H9 (cell line): ENCODE results near the gene KCNMA1. TPM values are rescaled to one million over a fixed set of nuclear protein-coding genes. Genes with fewer than 3 reads are reported as not detected.

Experiments
- DNase-seq: peaks from one replicate; pipeline ENCODE4 v3.0.0-alpha.2; 2017
- H2AFZ ChIP-seq: one replicate; pipeline ENCODE4 v1.6.1; 2013; ENCODE audit warnings: mild to moderate bottlenecking, low read length, control low read depth, moderate library complexity
- H2AK5ac ChIP-seq: 2 replicates; pipeline ENCODE4 v1.6.1; 2013; ENCODE audit warnings: low read length, control low read depth, mixed read lengths; ENCODE audit not compliant: insufficient read length
- H2BK120ac ChIP-seq: one replicate; pipeline ENCODE4 v1.6.1; 2013; ENCODE audit warnings: low read depth, mild to moderate bottlenecking, low read length, control low read depth, inconsistent platforms; ENCODE audit not compliant: poor library complexity, severe bottlenecking
- H2BK12ac ChIP-seq: 2 replicates; pipeline ENCODE4 v1.6.1; 2013; ENCODE audit warnings: low read length, control low read depth, mixed read lengths, low read depth; ENCODE audit not compliant: insufficient read length
- H2BK15ac ChIP-seq: 2 replicates; pipeline ENCODE4 v1.6.1; 2013; ENCODE audit warnings: low read depth, low read length, control low read depth
- H2BK20ac ChIP-seq: one replicate; pipeline ENCODE4 v1.6.1; 2013; ENCODE audit warnings: low read depth, mild to moderate bottlenecking, low read length, control low read depth, inconsistent platforms; ENCODE audit not compliant: poor library complexity, severe bottlenecking
- H2BK5ac ChIP-seq: 2 replicates; pipeline ENCODE4 v1.6.1; 2013; ENCODE audit warnings: low read length, control low read depth, mixed read lengths; ENCODE audit not compliant: insufficient read length
- H3K14ac ChIP-seq: 2 replicates; pipeline ENCODE4 v1.6.1; 2013; ENCODE audit warnings: low read length, control low read depth; ENCODE audit not compliant: insufficient read depth
- H3K18ac ChIP-seq: 2 replicates; pipeline ENCODE4 v1.6.1; 2013; ENCODE audit warnings: low read depth, mild to moderate bottlenecking, mixed read lengths, low read length, control low read depth; ENCODE audit not compliant: insufficient read length
- H3K23ac ChIP-seq: 2 replicates; pipeline ENCODE4 v1.6.1; 2013; ENCODE audit warnings: low read length, control low read depth, mixed read lengths, low read depth; ENCODE audit not compliant: insufficient read length
- H3K23me2 ChIP-seq: 2 replicates; pipeline ENCODE4 v1.6.1; 2013; ENCODE audit warnings: low read depth, mild to moderate bottlenecking, mixed read lengths, low read length, control low read depth; ENCODE audit not compliant: insufficient read length, poor library complexity, severe bottlenecking
- H3K27ac ChIP-seq: 2 replicates; pipeline ENCODE4 v1.5.1; 2013; ENCODE audit warnings: low read length, control low read depth, mixed read lengths, low read depth; ENCODE audit not compliant: insufficient read length
- H3K27me3 ChIP-seq: 2 replicates; pipeline ENCODE4 v1.6.1; 2013; ENCODE audit warnings: low read length, control low read depth, inconsistent platforms; ENCODE audit not compliant: insufficient read depth
- H3K4ac ChIP-seq: 2 replicates; pipeline ENCODE4 v1.6.1; 2013; ENCODE audit warnings: low read depth, mild to moderate bottlenecking, control low read depth, inconsistent platforms, low read length, moderate library complexity
- H3K4me1 ChIP-seq: 2 replicates; pipeline ENCODE4 v1.6.1; 2013; ENCODE audit warnings: low read length, control low read depth, inconsistent platforms; ENCODE audit not compliant: insufficient read depth
- H3K4me2 ChIP-seq: 2 replicates; pipeline ENCODE4 v1.6.1; 2013; ENCODE audit warnings: low read length, control low read depth, mixed read lengths; ENCODE audit not compliant: insufficient read length, insufficient read depth
- H3K56ac ChIP-seq: 2 replicates; pipeline ENCODE4 v1.6.1; 2013; ENCODE audit warnings: low read depth, mild to moderate bottlenecking, mixed read lengths, low read length, control low read depth; ENCODE audit not compliant: insufficient read length
- H3K79me1 ChIP-seq: 2 replicates; pipeline ENCODE4 v1.6.1; 2013; ENCODE audit warnings: low read depth, mild to moderate bottlenecking, moderate library complexity, low read length, control low read depth, inconsistent platforms; ENCODE audit not compliant: insufficient read depth, poor library complexity, severe bottlenecking
- H3K79me2 ChIP-seq: 2 replicates; pipeline ENCODE4 v1.6.1; 2013; ENCODE audit warnings: low read length, control low read depth, inconsistent platforms; ENCODE audit not compliant: insufficient read depth
- H3K9ac ChIP-seq: 2 replicates; pipeline ENCODE4 v1.6.1; 2013; ENCODE audit warnings: low read length, control low read depth, mixed read lengths; ENCODE audit not compliant: insufficient read length; ENCODE audit errors: extremely low read depth
- H3K9me3 ChIP-seq: one replicate; pipeline ENCODE4 v1.6.1; 2013; ENCODE audit warnings: low read depth, low read length, inconsistent platforms; ENCODE audit not compliant: control insufficient read depth
- H3T11ph ChIP-seq: one replicate; pipeline ENCODE4 v1.6.1; 2013; ENCODE audit warnings: mild to moderate bottlenecking, low read length, control low read depth, inconsistent platforms
- H4K20me1 ChIP-seq: one replicate; pipeline ENCODE4 v1.6.1; 2013; ENCODE audit not compliant: control insufficient read depth, insufficient read length, insufficient read depth
- H4K5ac ChIP-seq: 2 replicates; pipeline ENCODE4 v1.6.1; 2013; ENCODE audit warnings: low read depth, mild to moderate bottlenecking, mixed read lengths, low read length, control low read depth; ENCODE audit not compliant: insufficient read length
- H4K8ac ChIP-seq: replicated peaks from 2 replicates; pipeline ENCODE4 v1.6.1; 2013; ENCODE audit warnings: low read length, control low read depth, mixed read lengths, low read depth; ENCODE audit not compliant: insufficient read length
- H4K91ac ChIP-seq: 2 replicates; pipeline ENCODE4 v1.6.1; 2013; ENCODE audit warnings: low read depth, mild to moderate bottlenecking, moderate library complexity, mixed read lengths, low read length, control low read depth; ENCODE audit not compliant: insufficient read length
- H3K27ac Mint-ChIP-seq, 3 experiments: 2 replicates in 2 of 3; 3 replicates in 1 of 3; pipeline ENCODE4 v1.8.0; 2020 to 2021; ENCODE audit warnings: mixed read lengths in 3 of 3, mild to moderate bottlenecking in 1 of 3, moderate library complexity in 1 of 3
- H3K27me3 Mint-ChIP-seq: 2 replicates; pipeline ENCODE4 v1.8.0; 2021; ENCODE audit warnings: low read depth, mild to moderate bottlenecking, moderate library complexity, mixed read lengths
- H3K36me3 Mint-ChIP-seq, 3 experiments: 2 replicates in 2 of 3; 3 replicates in 1 of 3; pipeline ENCODE4 v1.8.0; 2020 to 2021; ENCODE audit warnings: low read depth in 3 of 3, mixed read lengths in 3 of 3; ENCODE audit not compliant: insufficient read depth in 1 of 3
- H3K4me1 Mint-ChIP-seq, 2 experiments: 2 replicates each; pipeline ENCODE4 v1.8.0; 2020; ENCODE audit warnings: mixed read lengths in 2 of 2
- H3K4me3 Mint-ChIP-seq, 2 experiments: 2 replicates in 1 of 2; 3 replicates in 1 of 2; pipeline ENCODE4 v1.8.0; 2020 to 2021; ENCODE audit warnings: mild to moderate bottlenecking in 2 of 2, mixed read lengths in 2 of 2, moderate library complexity in 1 of 2
- H3K9me3 Mint-ChIP-seq, 2 experiments: 2 replicates in 1 of 2; 3 replicates in 1 of 2; pipeline ENCODE4 v1.8.0; 2020; ENCODE audit warnings: mild to moderate bottlenecking in 2 of 2, mixed read lengths in 2 of 2, moderate library complexity in 1 of 2
- WGBS: extraction: QIAGEN DNeasy Blood & Tissue Kit; methylation state at CpG from one replicate; pipeline ENCODE4 v1.1.7; 2013; ENCODE audit warnings: missing lambda C conversion rate, low lambda C conversion rate, mixed read lengths; ENCODE audit not compliant: insufficient read length; ENCODE audit errors: extremely low coverage; 5-methylcytosine and 5-hydroxymethylcytosine counted together
- total RNA-seq: library from RNA; stranded (reverse); gene quantifications from 2 replicates; pipeline ENCODE4 v1.2.1, GENCODE V29; 2021
- TF ChIP-seq, protein P1 (sequence below): fragments of 200-600 bp; sonication (generic); conservative IDR thresholded peaks from 3 replicates; pipeline ENCODE4 v1.8.0; 2021; ENCODE audit warnings: antibody characterized with exemption, mild to moderate bottlenecking

Gene KCNMA1
- total RNA-seq, 1 experiment from 2014 or later: 2.0 TPM

DNA sequence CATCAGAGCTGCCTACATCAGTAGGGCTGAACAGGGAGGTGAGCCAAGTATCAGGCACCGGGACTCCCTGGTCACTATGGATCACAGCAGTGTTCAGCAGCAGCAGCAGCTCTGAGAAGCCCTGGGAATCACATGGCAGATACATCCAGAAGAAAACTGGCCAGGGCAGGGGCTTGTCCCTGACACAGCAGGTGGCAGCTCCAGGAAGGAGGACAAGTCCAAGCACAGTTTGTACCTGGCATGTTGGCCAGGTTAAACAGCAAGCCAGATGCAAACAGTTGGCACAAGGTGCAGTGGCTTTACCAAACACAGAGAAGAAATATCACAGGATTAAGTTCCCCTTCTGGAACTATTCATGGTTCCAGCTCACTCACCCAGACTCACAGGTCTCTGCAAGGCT is 139.4 kb downstream of the KCNMA1 start:
- no peak overlapping the region for H2AK5ac ChIP-seq
- no peak overlapping the region for H2BK12ac ChIP-seq
- TF ChIP-seq, protein P1, sequence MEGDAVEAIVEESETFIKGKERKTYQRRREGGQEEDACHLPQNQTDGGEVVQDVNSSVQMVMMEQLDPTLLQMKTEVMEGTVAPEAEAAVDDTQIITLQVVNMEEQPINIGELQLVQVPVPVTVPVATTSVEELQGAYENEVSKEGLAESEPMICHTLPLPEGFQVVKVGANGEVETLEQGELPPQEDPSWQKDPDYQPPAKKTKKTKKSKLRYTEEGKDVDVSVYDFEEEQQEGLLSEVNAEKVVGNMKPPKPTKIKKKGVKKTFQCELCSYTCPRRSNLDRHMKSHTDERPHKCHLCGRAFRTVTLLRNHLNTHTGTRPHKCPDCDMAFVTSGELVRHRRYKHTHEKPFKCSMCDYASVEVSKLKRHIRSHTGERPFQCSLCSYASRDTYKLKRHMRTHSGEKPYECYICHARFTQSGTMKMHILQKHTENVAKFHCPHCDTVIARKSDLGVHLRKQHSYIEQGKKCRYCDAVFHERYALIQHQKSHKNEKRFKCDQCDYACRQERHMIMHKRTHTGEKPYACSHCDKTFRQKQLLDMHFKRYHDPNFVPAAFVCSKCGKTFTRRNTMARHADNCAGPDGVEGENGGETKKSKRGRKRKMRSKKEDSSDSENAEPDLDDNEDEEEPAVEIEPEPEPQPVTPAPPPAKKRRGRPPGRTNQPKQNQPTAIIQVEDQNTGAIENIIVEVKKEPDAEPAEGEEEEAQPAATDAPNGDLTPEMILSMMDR: no peak
- H4K8ac ChIP-seq: no peak overlapping the region
- H3K23me2 ChIP-seq: no peaks in the 10 kb centered on the region
- WGBS: no CpG with 5 or more reads among the region's 1 CpG
- no peak overlapping the region for H2BK15ac ChIP-seq
- no peaks in the 10 kb centered on the region for H3K79me2 ChIP-seq
- Mint-ChIP-seq H3K4me1 (peaks cover 11 to 22% of the 10 kb centered on the region in 2 experiments), H3K36me3 (no peaks in the 10 kb centered on the region), H3K27me3 (no peaks in the 10 kb centered on the region; the same call in none of the 2 replicates), H3K4me3 (no peak overlapping the region), H3K9me3 (no peaks in the 10 kb centered on the region), H3K27ac (no peak overlapping the region)
- no peak overlapping the region for H2BK5ac ChIP-seq
- H4K20me1 ChIP-seq: no peaks in the 10 kb centered on the region
- H3T11ph ChIP-seq: no peak overlapping the region
- no peak overlapping the region for H4K91ac ChIP-seq
- H3K27ac ChIP-seq: no peak overlapping the region
- H2BK120ac ChIP-seq: no peak overlapping the region
- no peak overlapping the region for H4K5ac ChIP-seq
- H3K4ac ChIP-seq: no peak overlapping the region
- H2AFZ ChIP-seq: no peak overlapping the region
- no peaks in the 10 kb centered on the region for H3K79me1 ChIP-seq
- no peak overlapping the region for H3K14ac ChIP-seq
- no peaks in the 10 kb centered on the region for H3K4me1 ChIP-seq
- no peak overlapping the region for H3K18ac ChIP-seq
- no peak overlapping the region for H3K56ac ChIP-seq
- no peaks in the 10 kb centered on the region for H3K9me3 ChIP-seq
- H3K27me3 ChIP-seq: no peaks in the 10 kb centered on the region
- no peak overlapping the region for H3K4me2 ChIP-seq
- H3K23ac ChIP-seq: no peak overlapping the region
- no peak overlapping the region for H3K9ac ChIP-seq
- H2BK20ac ChIP-seq: no peak overlapping the region
- no peak for DNase-seq
